Skeletal muscle satellite cell (primary cell): Measurements from ENCODE around the gene ADCY7.

Source experiments
- H3K27me3 ChIP-seq: 2 replicates; pipeline ENCODE4 v1.7.0; 2013; ENCODE audit warnings: low read length; ENCODE audit not compliant: control insufficient read depth, insufficient read depth
- H3K36me3 ChIP-seq: 2 replicates; pipeline ENCODE4 v1.7.0; 2013; ENCODE audit warnings: mild to moderate bottlenecking, control low read depth, low read length; ENCODE audit not compliant: insufficient read depth
- H3K4me1 ChIP-seq: 2 replicates; pipeline ENCODE4 v1.7.0; 2013; ENCODE audit warnings: low read length; ENCODE audit not compliant: control insufficient read depth, insufficient read depth
- H3K4me2 ChIP-seq: 2 replicates; pipeline ENCODE4 v1.7.0; 2013; ENCODE audit warnings: mild to moderate bottlenecking, low read length
- H3K4me3 ChIP-seq: 2 replicates; pipeline ENCODE4 v1.7.0; 2013; ENCODE audit warnings: low read length
- H3K9ac ChIP-seq: 2 replicates; pipeline ENCODE4 v1.7.0; 2013; ENCODE audit warnings: mild to moderate bottlenecking, low read depth, low read length, moderate library complexity
- H3K9me3 ChIP-seq: replicated peaks from 2 replicates; pipeline ENCODE4 v1.7.0; 2013; ENCODE audit warnings: mild to moderate bottlenecking, control low read depth, low read length

ADCY7 gene

GRCh38 chr16:50270510-50271147, 4.3 kb downstream of the ADCY7 start:
- H3K4me1 ChIP-seq: peaks cover 43% of the 10 kb centered on the region
- no peaks in the 10 kb centered on the region for H3K9me3 ChIP-seq
- peaks cover 24% of the 10 kb centered on the region for H3K36me3 ChIP-seq
- H3K4me2 ChIP-seq: no peak overlapping the region
- no peak overlapping the region for H3K9ac ChIP-seq
- H3K27me3 ChIP-seq: no peaks in the 10 kb centered on the region
- H3K4me3 ChIP-seq: no peak overlapping the region

DNA sequence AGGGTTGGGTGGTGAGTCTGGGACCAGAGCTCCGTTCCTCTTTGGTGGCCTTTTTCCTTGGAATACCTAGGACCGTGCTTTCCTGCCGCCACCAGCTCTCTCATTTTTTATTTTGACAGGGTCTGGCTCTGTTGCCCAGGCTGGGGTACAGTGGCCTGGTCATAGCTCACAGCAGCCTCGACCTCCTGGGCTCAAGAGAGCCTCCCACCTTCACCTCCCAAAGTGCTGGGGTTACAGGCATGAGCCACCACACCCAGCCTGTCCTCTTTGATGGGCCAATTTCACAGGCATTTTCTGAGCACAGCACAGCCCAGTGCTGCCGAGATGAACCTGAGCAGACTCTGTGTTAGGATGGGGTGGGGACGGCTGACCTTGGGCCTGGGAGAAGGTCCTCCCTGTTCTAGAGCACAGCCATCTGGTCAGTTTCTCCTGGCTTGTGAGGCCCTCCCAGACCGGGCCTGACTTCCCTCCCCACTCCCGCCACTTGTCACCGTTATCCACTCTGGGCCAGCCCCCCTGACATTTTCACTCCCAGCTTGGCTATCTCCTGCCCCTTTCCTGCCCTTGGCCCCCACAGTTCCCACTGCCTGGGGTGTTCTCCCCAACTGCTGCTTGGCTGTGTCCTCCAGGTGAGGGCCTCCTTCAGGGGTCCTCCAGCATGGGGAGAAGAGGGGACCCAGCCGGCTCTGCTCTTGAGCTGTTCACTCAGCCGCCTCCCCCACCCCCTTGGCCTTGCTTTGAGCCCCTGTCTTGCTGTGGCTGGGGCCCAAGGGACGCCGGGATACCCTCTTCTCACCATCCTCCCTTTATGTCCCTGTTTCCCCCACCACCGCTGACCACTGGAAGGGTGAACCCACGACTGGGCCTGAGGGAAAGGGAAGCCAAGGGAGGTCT, 5.0 kb downstream of the ADCY7 start:
- no peaks in the 10 kb centered on the region for H3K27me3 ChIP-seq
- H3K4me2 ChIP-seq: no peak overlapping the region
- no peaks in the 10 kb centered on the region for H3K9me3 ChIP-seq
- no peak overlapping the region for H3K4me3 ChIP-seq
- peaks cover 35% of the 10 kb centered on the region for H3K4me1 ChIP-seq
- peaks cover 29% of the 10 kb centered on the region for H3K36me3 ChIP-seq
- no peak overlapping the region for H3K9ac ChIP-seq

DNA sequence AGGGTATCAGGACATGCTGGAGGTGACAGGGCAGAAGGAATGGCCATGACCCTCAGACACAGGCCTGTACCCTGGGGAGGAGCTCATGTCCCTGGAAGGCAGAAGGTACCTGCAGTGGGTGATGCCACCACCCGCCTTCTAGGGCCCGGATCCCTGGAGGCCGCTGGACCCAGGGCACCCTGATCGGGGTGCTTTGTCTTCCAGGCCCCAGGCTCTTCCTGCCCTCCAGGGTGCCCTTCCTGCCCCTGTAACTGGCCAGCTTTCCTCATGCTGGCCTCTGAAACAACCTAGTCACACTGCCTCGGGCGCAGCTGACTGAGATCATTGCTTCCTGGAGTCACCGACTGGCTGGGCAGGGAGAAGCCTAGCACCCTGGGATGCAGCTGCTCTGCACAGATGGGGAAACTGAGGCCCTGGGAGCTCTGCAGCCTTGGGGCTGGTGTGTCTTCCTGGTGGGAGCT, 5.8 kb downstream of the ADCY7 start:
- H3K4me2 ChIP-seq: no peak overlapping the region
- H3K36me3 ChIP-seq: peaks cover 29% of the 10 kb centered on the region
- H3K27me3 ChIP-seq: no peaks in the 10 kb centered on the region
- no peak overlapping the region for H3K4me3 ChIP-seq
- H3K9ac ChIP-seq: no peak overlapping the region
- peaks cover 28% of the 10 kb centered on the region for H3K4me1 ChIP-seq
- H3K9me3 ChIP-seq: no peaks in the 10 kb centered on the region

DNA sequence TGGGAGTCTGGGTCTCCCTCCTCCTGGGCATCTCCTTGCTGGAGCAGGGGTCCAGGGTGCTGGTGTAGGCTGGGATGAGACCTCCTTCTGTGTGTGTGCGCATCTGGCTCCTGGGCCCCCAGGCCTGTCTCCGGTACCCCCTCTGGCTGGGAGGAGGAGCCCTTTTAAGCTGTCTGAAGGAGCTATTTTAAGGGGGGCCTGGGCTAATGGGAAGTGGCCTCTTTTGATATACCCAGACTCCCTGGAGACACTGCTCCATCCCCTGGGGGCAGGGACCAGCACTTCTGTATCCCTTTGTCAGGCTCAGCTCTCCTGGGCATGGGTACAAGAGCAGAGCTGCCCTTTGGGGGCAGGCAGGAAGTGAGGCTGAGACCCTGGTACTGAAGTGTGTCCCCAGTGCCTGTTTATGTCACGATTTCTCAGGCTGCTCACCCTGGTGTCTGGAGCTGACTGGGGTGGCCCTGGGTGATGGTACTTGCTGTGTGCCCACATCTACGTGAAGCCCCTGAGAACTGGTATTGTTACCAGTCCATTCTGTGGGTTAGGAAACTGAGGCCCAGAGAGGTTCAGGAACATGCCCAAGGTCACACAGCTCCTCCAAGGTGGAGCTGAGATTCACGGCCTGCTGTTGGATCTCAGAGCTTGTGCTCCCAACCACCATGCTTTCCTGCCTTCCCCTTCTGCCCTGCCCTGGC, 6.5 kb downstream of the ADCY7 start:
- no peak overlapping the region for H3K4me2 ChIP-seq
- H3K36me3 ChIP-seq: peaks cover 31% of the 10 kb centered on the region
- no peak overlapping the region for H3K9ac ChIP-seq
- H3K4me3 ChIP-seq: no peak overlapping the region
- peaks cover 21% of the 10 kb centered on the region for H3K4me1 ChIP-seq
- no peaks in the 10 kb centered on the region for H3K9me3 ChIP-seq
- no peaks in the 10 kb centered on the region for H3K27me3 ChIP-seq

DNA sequence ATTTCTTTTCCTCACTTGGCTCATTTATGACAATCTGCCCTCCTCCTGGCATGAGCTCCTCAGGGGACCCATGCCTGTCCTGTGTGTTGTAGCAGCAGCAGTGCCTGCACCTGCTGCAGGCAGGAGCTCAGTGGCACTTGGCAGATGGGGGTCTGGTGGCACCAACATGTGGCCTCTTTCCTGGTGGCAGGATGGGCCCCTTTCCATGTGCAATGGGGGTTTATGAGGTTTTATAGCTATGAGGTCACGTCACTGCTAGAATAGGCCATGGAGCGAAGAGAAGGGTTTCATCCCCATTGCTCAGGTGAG, 7.0 kb downstream of the ADCY7 start:
- Histone ChIP-seq H3K27me3 (no peaks in the 10 kb centered on the region), H3K9ac (no peak overlapping the region), H3K9me3 (no peaks in the 10 kb centered on the region), H3K36me3 (peaks cover 34% of the 10 kb centered on the region), H3K4me3 (no peak overlapping the region), H3K4me2 (no peak overlapping the region), H3K4me1 (peaks cover 16% of the 10 kb centered on the region)

- H3K9ac ChIP-seq: no peak overlapping the region
- peaks cover 34% of the 10 kb centered on the region for H3K36me3 ChIP-seq
- H3K4me2 ChIP-seq: no peak overlapping the region
- H3K27me3 ChIP-seq: no peaks in the 10 kb centered on the region
- H3K4me3 ChIP-seq: no peak overlapping the region
- H3K9me3 ChIP-seq: no peaks in the 10 kb centered on the region
- H3K4me1 ChIP-seq: peaks cover 14% of the 10 kb centered on the region
Measured at GRCh38 chr16:50273888-50274325, 7.6 kb downstream of the ADCY7 start.

GRCh38 chr16:50274326-50275097, 8.2 kb downstream of the ADCY7 start:
- Histone ChIP-seq H3K9me3 (no peaks in the 10 kb centered on the region), H3K4me1 (peaks cover 18% of the 10 kb centered on the region), H3K36me3 (peaks cover 34% of the 10 kb centered on the region), H3K9ac (no peak overlapping the region), H3K27me3 (no peaks in the 10 kb centered on the region), H3K4me3 (no peak overlapping the region), H3K4me2 (no peak overlapping the region)

- no peak overlapping the region for H3K9ac ChIP-seq
- H3K4me1 ChIP-seq: peaks cover 18% of the 10 kb centered on the region
- no peak overlapping the region for H3K4me2 ChIP-seq
- H3K4me3 ChIP-seq: no peak overlapping the region
- H3K9me3 ChIP-seq: no peaks in the 10 kb centered on the region
- H3K27me3 ChIP-seq: no peaks in the 10 kb centered on the region
- H3K36me3 ChIP-seq: peaks cover 34% of the 10 kb centered on the region
Measured at GRCh38 chr16:50275098-50275415, 8.7 kb downstream of the ADCY7 start.

DNA sequence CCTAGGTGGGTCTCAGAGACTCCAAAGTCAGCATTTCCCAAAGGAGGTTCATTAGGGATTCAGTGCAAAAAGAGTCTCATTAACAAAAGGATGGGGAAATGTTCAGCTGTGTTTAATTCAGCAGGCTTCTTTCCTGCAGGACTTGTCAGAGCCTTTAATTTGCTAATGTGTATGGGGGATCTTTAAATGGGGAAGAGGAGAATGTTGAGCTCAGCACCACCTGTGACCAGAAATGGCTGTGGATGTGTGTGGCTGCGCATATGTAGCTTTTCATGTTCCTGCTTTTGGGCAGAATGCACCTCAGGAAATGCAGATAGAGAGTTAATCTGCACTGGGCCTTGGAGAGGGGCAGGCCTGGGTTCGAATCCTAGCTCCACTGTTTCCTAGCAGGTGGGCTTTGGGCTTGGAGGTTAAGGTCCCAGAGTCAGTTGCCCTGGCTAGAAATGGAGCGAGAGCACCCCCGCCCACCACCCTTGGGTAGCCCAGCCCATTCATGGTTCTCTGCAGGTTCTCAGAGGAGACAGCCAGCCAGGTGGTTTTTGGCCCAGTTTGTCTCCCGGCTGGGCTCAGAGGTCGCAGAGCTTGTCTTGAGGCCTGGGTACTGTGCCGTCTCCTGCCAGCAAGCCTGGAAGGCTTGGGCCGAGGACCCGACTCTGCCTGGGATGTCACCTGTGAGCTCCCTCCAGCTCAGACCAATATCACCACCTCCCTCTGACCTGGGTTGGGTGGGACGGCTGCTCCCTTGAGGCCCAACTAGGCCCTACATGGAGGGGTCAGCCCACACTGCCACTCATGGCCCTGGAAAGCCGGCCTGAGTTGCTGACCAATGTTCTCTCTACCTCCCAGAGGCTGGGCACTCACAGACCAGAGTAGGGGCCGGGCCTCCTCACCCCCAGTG, 9.3 kb downstream of the ADCY7 start:
- no peak overlapping the region for H3K4me3 ChIP-seq

GRCh38 chr16:50276326-50276640, 9.9 kb downstream of the ADCY7 start:
- H3K9ac ChIP-seq: no peak overlapping the region
- H3K9me3 ChIP-seq: no peaks in the 10 kb centered on the region
- peaks cover 13% of the 10 kb centered on the region for H3K4me1 ChIP-seq
- no peak overlapping the region for H3K4me2 ChIP-seq
- H3K4me3 ChIP-seq: no peak overlapping the region
- peaks cover 24% of the 10 kb centered on the region for H3K36me3 ChIP-seq
- no peaks in the 10 kb centered on the region for H3K27me3 ChIP-seq

More for the DNA sequence above, 9.3 kb downstream of the ADCY7 start:
- H3K36me3 ChIP-seq: peaks cover 28% of the 10 kb centered on the region
- H3K9me3 ChIP-seq: no peaks in the 10 kb centered on the region
- no peaks in the 10 kb centered on the region for H3K27me3 ChIP-seq
- H3K4me1 ChIP-seq: peaks cover 16% of the 10 kb centered on the region
- H3K9ac ChIP-seq: no peak overlapping the region
- H3K4me2 ChIP-seq: no peak overlapping the region
